Adipocyte (in vitro differentiated cells): ENCODE data around the gene PSMA5.

Experiments used
- DNase-seq: peaks from one replicate; pipeline ENCODE4 v3.0.0-alpha.2; 2015; ENCODE audit warnings: low read depth
- H3K27me3 ChIP-seq: replicated peaks from 2 replicates; pipeline ENCODE4 v1.7.0; 2013; ENCODE audit warnings: mild to moderate bottlenecking, low read length, moderate library complexity; ENCODE audit not compliant: control insufficient read depth, insufficient read depth
- H3K36me3 ChIP-seq: 2 replicates; pipeline ENCODE4 v1.7.0; 2013; ENCODE audit warnings: low read length, mild to moderate bottlenecking, moderate library complexity; ENCODE audit not compliant: control insufficient read depth, insufficient read depth, severe bottlenecking
- H3K4me1 ChIP-seq: 2 replicates; pipeline ENCODE4 v1.7.0; 2013; ENCODE audit warnings: mild to moderate bottlenecking, low read length, moderate library complexity; ENCODE audit not compliant: control insufficient read depth, insufficient read depth
- H3K4me3 ChIP-seq: 2 replicates; pipeline ENCODE4 v1.7.0; 2013; ENCODE audit warnings: mild to moderate bottlenecking, low read length, moderate library complexity
- H3K9ac ChIP-seq: 2 replicates; pipeline ENCODE4 v1.7.0; 2013; ENCODE audit warnings: mild to moderate bottlenecking, low read length, moderate library complexity
- H3K9me3 ChIP-seq: 2 replicates; pipeline ENCODE4 v1.7.0; 2013; ENCODE audit warnings: mild to moderate bottlenecking, low read length, moderate library complexity; ENCODE audit not compliant: control insufficient read depth

PSMA5 gene

GRCh38 chr1:109432336-109432735, 6.1 kb upstream of the PSMA5 start:
- H3K9me3 ChIP-seq = no peaks in the 10 kb centered on the region
- no peaks in the 10 kb centered on the region for H3K27me3 ChIP-seq
- peaks cover 63% of the 10 kb centered on the region for H3K4me1 ChIP-seq
- no peaks in the 10 kb centered on the region for H3K36me3 ChIP-seq
- H3K4me3 ChIP-seq = no peak overlapping the region
- no peak for DNase-seq
- H3K9ac ChIP-seq = peak overlapping the region; percentile 35

GRCh38 chr1:109427171-109427467, 871 bp upstream of the PSMA5 start:
- H3K4me1 ChIP-seq = peaks cover 74% of the 10 kb centered on the region
- H3K9ac ChIP-seq = peak overlapping the region; percentile 92
- peak overlapping the region; percentile 93 for H3K4me3 ChIP-seq
- H3K27me3 ChIP-seq = no peaks in the 10 kb centered on the region
- DNase-seq = peak; percentile 50
- no peaks in the 10 kb centered on the region for H3K9me3 ChIP-seq
- H3K36me3 ChIP-seq = no peaks in the 10 kb centered on the region

GRCh38 chr1:109425391-109426280, 612 bp downstream of the PSMA5 start:
- Histone ChIP-seq H3K4me1 (peaks cover 59% of the 10 kb centered on the region), H3K36me3 (peaks cover 11% of the 10 kb centered on the region), H3K9me3 (no peaks in the 10 kb centered on the region), H3K27me3 (no peaks in the 10 kb centered on the region), H3K4me3 (peak overlapping the region; percentile 93), H3K9ac (peak overlapping the region; percentile 92)
- DNase-seq = peak; percentile 73

GRCh38 chr1:109423498-109423897, 2.8 kb downstream of the PSMA5 start:
- DNase-seq = no peak
- peak overlapping the region; percentile 61 for H3K4me3 ChIP-seq
- H3K27me3 ChIP-seq = no peaks in the 10 kb centered on the region
- H3K36me3 ChIP-seq = peaks cover 31% of the 10 kb centered on the region
- peaks cover 39% of the 10 kb centered on the region for H3K4me1 ChIP-seq
- peak overlapping the region; percentile 47 for H3K9ac ChIP-seq
- no peaks in the 10 kb centered on the region for H3K9me3 ChIP-seq

GRCh38 chr1:109412551-109412950, 13.7 kb downstream of the PSMA5 start:
- H3K9ac ChIP-seq = no peak overlapping the region
- peaks cover 100% of the 10 kb centered on the region for H3K36me3 ChIP-seq
- H3K4me3 ChIP-seq = no peak overlapping the region
- peaks cover 14% of the 10 kb centered on the region for H3K4me1 ChIP-seq
- H3K27me3 ChIP-seq = no peaks in the 10 kb centered on the region
- DNase-seq = no peak
- no peaks in the 10 kb centered on the region for H3K9me3 ChIP-seq

GRCh38 chr1:109404838-109405237, 21.4 kb downstream of the PSMA5 start:
- Histone ChIP-seq H3K9ac (no peak overlapping the region), H3K4me1 (peaks cover 6% of the 10 kb centered on the region), H3K4me3 (no peak overlapping the region), H3K9me3 (no peaks in the 10 kb centered on the region), H3K27me3 (no peaks in the 10 kb centered on the region), H3K36me3 (peaks cover 96% of the 10 kb centered on the region)
- DNase-seq = no peak

GRCh38 chr1:109402025-109402424, 24.2 kb downstream of the PSMA5 start:
- H3K9me3 ChIP-seq = no peaks in the 10 kb centered on the region
- no peaks in the 10 kb centered on the region for H3K27me3 ChIP-seq
- peaks cover 19% of the 10 kb centered on the region for H3K4me1 ChIP-seq
- H3K9ac ChIP-seq = peak overlapping the region; percentile 0
- no peak for DNase-seq
- H3K36me3 ChIP-seq = peaks cover 71% of the 10 kb centered on the region
- H3K4me3 ChIP-seq = no peak overlapping the region

- Histone ChIP-seq H3K4me3 (no peak overlapping the region), H3K27me3 (no peaks in the 10 kb centered on the region), H3K9me3 (no peaks in the 10 kb centered on the region), H3K36me3 (peaks cover 54% of the 10 kb centered on the region), H3K9ac (peak overlapping the region; percentile 11), H3K4me1 (peaks cover 36% of the 10 kb centered on the region)
- DNase-seq = no peak
Observed at GRCh38 chr1:109400035-109400655, 26.1 kb downstream of the PSMA5 start.

- no peaks in the 10 kb centered on the region for H3K27me3 ChIP-seq
- peak overlapping the region; percentile 94 for H3K9ac ChIP-seq
- peaks cover 36% of the 10 kb centered on the region for H3K4me1 ChIP-seq
- no peak overlapping the region for H3K4me3 ChIP-seq
- H3K36me3 ChIP-seq = peaks cover 47% of the 10 kb centered on the region
- peak; percentile 86 for DNase-seq
- no peaks in the 10 kb centered on the region for H3K9me3 ChIP-seq
Observed at GRCh38 chr1:109399326-109399957, 26.8 kb downstream of the PSMA5 start.

- H3K9ac ChIP-seq = peak overlapping the region; percentile 94
- H3K36me3 ChIP-seq = peaks cover 39% of the 10 kb centered on the region
- H3K4me1 ChIP-seq = peaks cover 43% of the 10 kb centered on the region
- peak overlapping the region; percentile 89 for H3K4me3 ChIP-seq
- H3K27me3 ChIP-seq = no peaks in the 10 kb centered on the region
- no peaks in the 10 kb centered on the region for H3K9me3 ChIP-seq
- no peak for DNase-seq
Observed at GRCh38 chr1:109398343-109399225, 27.7 kb downstream of the PSMA5 start.
